HepG2 (cell line): ENCODE results near the gene TPRG1.

Experiments used
- CREM ChIP-seq, 2 experiments: sonication (generic) in 1 of 2; formaldehyde crosslinking in 1 of 2; IDR thresholded peaks; 2 replicates each; pipeline versions ENCODE4 v1.4.0 to v1.6.1; 2016 to 2020; ENCODE audit warnings: antibody characterized with exemption in 1 of 2, mild to moderate bottlenecking in 1 of 2, missing genetic modification reagents in 1 of 2
- CTCF ChIP-seq: sonication (generic); formaldehyde crosslinking; IDR thresholded peaks from 2 replicates; pipeline ENCODE4 v1.5.0; 2020; ENCODE audit warnings: mild to moderate bottlenecking, missing genetic modification reagents, moderate library complexity
- MAX ChIP-seq: IDR thresholded peaks from 2 replicates; pipeline ENCODE4 v1.6.1; 2012; ENCODE audit warnings: inconsistent platforms
- NFE2L1 ChIP-seq: sonication (generic); formaldehyde crosslinking; IDR thresholded peaks from 2 replicates; pipeline ENCODE4 v1.4.0; 2020; ENCODE audit warnings: missing genetic modification reagents, mild to moderate bottlenecking, borderline replicate concordance
- PATZ1 ChIP-seq: sonication (generic); formaldehyde crosslinking; IDR thresholded peaks from 2 replicates; pipeline ENCODE4 v1.4.0; 2020; ENCODE audit warnings: missing genetic modification reagents
- REL ChIP-seq: sonication (generic); formaldehyde crosslinking; conservative IDR thresholded peaks from 2 replicates; pipeline ENCODE4 v1.8.0; 2022; ENCODE audit warnings: mild to moderate bottlenecking, missing genetic modification reagents, moderate library complexity
- SCMH1 ChIP-seq: sonication (generic); formaldehyde crosslinking; IDR thresholded peaks from 2 replicates; pipeline ENCODE4 v1.9.0; 2021; ENCODE audit warnings: missing genetic modification reagents, mild to moderate bottlenecking, borderline replicate concordance
- SIN3A ChIP-seq: IDR thresholded peaks from 2 replicates; pipeline ENCODE4 v1.6.1; 2011; ENCODE audit warnings: low read depth, mild to moderate bottlenecking, control low read depth, low read length, borderline replicate concordance
- SP1 ChIP-seq, 2 experiments: fragments of 450-650 bp in 1 of 2; sonication (generic) in 1 of 2; formaldehyde crosslinking in 1 of 2; IDR thresholded peaks; 2 replicates each; pipeline versions ENCODE4 v1.4.0 to v1.6.1; 2016 to 2020; ENCODE audit warnings: missing genetic modification reagents in 1 of 2

- TF ChIP-seq REL (CRISPR knock-in tag): no peak
- no peak for TF ChIP-seq MAX
- no peak for TF ChIP-seq NFE2L1 (CRISPR knock-in tag)
- no peak for TF ChIP-seq CTCF (CRISPR knock-in tag)
- TF ChIP-seq CREM (IDR thresholded peaks at IDR 0.05): no peak
- TF ChIP-seq CREM (CRISPR knock-in tag; IDR thresholded peaks at IDR 0.05): no peak
- TF ChIP-seq SCMH1: no peak
- TF ChIP-seq PATZ1 (CRISPR knock-in tag): no peak
- TF ChIP-seq SIN3A: no peak
- no peak for TF ChIP-seq SP1 (IDR thresholded peaks at IDR 0.05)
- TF ChIP-seq SP1 (CRISPR knock-in tag; IDR thresholded peaks at IDR 0.05): no peak
These were observed 86.5 kb downstream of the TPRG1 start for GRCh38 chr3:189258261-189258660.
